NCI-H510A treated with DMSO at 0.1 percent for 48 hours (cell line): Measurements from ENCODE around the gene KCND2.
"Not testable (repeated sequence)": the region's sequence is repeated elsewhere in the genome, so short reads cannot be mapped to it uniquely, and the experiment has no call there.

ENCODE experiments used
- DNase-seq: peaks from one replicate; lab custom pipeline; 2025; lab: John Stamatoyannopoulos, UW

KCND2 gene

DNA sequence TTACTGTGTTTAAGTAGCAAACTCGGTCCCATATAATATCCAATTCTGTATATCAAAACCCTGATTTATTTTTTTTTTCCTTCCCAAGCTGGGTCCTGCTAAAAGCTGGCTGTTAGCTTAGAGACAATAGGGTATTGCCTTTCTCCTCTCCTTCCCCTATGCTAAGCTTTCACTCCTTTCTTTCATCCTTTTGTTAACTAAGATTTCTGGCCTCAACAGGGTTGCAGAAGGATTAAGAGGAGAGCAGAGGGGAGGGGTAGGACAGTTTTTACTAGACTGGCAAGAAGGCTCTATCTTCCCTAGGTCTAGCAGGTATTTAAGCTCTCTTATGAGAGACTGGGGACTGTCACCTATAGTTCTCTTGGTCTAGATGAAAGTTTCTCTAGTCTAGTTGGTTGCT is 229.2 kb downstream of the KCND2 start:
- DNase-seq: no peak

DNA sequence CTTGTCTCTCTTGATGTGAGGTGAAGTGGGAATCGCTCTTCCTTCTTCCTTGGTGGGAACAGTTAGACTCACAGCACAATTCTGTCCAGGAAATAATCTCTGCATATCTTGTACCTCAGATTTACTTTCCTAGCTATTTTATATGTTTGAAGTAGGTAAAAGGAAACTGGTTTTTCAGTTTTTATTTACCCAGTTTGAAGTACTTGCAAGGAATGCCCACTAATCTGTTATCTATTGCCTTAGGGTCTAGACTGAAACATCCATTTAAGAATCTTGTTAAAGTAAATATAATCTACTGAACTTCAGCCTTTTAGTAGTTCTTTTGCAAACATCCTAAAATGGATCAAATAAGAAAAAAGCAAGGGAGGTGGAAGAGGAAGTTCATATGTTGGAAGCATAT is 229.8 kb downstream of the KCND2 start:
- no peak for DNase-seq

DNA sequence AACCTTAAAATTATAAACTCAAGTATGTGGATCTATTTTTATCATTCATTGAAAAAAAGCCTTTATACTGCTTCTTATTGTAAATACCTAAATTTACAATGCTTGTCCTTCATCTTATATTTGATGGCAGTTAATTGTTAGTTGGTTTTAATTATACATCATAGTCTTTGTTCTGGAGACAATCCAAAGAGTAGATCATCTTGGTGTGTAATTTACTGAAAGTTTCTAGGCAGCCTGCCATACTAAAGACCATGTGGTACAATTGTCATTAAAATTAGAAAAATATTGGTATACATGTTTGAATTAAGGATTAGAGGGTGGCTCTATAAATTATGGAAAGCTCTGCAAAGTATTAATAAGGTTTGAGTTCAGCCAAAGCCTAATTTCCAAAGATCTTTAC is 231.4 kb downstream of the KCND2 start:
- DNase-seq: no peak

DNA sequence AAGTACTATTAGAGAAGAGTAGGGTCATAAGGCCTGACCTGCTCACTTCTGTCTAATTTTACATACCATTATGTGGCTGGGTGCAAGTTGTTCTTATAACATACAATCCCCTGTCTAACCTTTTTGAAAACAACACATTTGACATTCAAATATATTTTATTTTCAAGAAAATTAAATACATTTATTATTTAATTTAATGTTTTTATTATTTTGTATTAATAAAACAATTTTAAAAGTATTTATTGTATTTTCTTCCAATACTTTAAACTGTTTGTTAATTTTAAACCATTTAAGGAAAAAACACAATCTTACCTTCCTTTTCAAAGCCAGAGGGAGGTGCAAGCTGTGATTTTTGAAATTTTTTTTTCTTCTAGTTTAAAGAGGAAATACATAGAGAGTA is 232.8 kb downstream of the KCND2 start:
- no peak for DNase-seq

DNA sequence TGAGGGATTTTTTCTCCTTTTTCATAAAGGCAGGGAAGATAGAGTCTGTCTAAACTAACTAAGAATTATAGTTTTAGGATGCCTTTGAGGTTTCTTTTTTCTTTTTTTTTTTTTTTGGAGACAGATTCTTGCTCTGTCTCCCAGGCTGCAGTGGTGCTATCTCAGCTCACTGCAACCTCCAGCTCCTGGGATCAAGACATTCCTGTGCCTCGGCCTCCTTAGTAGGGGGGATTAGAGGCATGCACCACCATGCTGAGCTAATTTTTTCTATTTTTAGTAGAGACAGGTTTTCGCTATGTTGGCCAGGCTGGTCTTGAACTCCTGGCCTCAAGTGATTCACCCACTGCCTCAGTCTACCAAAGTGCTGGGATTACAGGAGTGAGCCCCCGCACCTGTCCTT is 239.7 kb downstream of the KCND2 start:
- no peak for DNase-seq

DNA sequence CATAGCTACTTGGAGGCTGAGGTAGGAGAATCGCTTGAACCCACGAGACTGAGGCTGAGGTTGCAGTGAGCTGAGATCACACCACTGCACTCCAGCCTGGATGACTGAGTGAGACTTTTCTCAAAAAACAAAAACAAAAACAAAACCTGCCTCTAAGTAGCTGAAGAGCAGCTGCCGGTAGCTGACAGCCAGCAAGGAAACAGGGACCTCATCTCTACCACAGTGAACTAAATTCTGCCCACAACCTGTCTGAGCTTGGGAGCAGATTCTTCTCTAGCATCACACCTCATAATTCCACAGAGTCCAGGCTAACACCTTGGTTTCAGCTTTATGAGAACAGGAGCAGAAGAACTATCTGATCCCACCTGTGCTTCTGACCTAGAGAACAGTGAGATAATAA is 246.2 kb downstream of the KCND2 start:
- no peak for DNase-seq

DNA sequence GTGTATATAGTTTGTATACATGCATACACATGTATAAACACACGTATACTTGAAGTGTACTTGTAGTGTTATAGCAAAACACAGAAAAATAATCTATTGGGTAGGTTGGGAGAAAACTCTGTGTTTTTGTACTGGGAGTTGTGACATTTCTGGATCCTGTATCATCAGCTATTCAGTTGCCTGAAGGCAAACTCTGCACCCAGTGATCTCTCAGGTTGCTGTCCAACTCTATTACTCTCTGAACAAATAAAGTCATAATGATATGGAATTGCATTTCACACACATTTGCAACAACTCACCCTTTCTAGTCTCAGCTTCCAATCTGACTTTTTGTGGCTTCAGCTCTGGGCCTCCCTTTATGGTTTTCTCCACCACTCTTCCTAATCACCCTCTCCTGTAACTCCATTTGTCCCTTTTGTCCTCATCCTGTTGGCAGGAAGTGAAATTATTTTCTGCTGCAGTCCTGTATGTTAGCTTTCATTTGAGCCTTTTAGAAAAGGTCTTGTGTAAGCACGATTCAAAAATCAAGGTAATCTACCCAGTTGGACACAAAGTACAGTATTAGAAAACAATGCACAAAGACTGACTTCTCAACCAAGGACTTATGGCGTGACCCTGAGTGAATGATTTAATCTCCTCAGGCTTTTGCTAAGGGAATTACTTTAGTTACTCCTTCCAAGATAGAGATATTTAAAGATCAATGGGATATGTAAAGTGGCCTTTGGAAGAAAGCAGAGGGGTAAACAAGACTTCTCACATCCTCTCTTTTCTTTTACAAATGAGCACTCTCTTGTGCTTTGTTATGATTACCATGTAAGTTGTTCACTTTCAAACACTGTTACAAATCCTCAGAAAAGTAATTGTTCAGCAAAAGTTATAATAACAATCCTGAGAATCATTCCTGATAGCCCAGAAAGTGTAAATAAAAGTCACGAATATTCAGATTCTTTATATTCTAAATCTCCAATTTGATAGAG is 249.1 kb downstream of the KCND2 start:
- no peak for DNase-seq

DNA sequence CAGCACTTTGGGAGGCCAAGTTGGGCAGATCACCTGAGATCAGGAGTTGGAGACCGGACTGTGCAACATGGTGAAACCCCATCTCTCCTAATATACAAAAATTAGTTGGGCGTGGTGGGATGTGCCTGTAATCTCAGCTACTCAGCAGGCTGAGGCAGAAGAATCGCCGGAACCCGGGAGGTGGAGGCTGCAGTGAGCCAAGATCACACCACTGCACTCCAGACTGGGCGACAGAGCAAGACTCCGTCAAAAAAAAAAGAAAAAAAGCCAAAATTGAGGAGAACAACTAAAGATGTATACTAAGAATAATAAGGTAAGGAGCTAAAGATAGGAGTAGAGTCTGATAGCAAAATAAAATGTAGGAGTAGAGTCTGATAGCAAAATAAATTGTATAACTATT is 251.0 kb downstream of the KCND2 start:
- DNase-seq: no peak

DNA sequence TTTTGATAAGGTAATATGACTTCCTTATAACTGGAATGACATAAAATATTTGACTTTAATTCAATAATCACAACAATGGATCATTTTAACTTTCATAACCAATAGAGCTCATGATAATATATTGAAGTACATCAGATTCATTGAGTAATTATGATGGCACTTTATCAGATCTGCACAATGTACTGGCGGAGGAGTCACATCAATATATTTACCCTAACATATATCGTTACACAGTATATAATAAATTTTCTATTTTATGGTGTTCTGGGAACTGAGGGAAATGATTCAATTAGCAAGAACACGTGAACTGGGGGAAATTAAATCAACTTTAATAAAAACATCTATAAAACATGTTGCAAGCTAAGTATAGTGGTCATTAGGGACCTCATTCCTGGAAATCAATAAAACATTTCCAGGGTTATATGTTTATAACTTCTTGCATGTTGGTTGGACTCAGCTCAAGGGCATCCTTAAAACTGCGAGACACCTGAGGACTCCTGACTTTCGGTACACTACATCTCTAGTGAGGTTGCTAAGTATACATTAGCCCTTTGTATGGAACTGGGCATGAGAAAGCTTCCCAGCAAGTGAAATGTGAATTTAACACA is 254.0 kb downstream of the KCND2 start:
- no peak for DNase-seq

DNA sequence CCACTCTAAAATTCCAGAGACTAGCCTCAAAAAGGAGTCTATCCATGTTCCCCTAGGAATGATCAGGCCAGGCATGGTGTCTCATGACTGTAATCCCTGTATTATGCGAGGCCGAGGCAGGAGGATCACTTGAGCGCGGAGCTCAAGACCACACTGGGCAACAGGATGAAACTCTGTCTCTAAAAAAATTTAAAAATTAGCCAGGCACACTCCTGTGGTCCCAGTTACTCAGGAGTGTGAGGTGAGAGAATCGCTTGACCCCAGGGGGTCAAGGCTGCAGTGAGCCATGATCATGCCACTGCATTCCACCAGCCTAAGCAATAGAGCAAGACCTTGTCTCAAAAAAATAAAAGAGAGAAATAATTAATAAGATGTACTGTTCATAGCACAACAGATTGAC is 256.8 kb downstream of the KCND2 start:
- DNase-seq: no peak

DNA sequence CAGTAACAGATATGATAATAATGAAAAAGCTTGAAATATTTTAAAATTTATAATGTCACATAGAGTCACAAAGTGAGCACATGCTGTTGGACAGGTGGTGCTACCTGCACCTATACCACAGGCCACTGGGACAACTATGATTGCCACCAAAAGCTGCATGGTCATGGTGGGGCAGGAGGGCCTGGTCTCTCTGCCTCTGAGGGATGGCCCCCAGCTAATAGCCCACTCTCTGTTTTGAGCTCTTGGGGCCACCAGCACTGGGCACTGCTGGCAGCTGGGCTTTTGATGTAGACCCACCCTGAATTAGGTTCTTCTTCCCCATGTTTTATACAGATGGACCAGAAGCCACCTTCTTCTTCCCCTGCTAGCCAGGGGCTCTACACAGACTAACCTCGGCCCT is 265.4 kb downstream of the KCND2 start:
- DNase-seq: no peak

DNA sequence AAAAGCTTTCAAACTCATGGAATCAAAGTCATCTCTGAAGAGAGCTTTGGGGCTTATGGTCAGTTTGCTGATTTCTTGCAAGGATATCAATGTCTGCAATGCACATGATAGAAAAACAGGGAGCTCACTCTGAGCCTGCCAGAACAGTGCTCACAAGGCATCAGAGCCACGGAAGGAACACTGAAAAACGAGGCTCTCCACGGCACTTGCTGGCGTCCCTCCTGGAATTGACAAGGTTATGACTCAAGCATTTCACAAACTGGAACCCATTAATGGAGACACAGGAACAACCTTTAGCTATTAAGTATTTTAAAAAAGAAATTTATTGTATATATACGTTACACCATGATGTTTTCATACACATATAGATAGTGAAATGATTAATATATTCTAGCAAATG is 266.3 kb downstream of the KCND2 start:
- DNase-seq: no peak

DNA sequence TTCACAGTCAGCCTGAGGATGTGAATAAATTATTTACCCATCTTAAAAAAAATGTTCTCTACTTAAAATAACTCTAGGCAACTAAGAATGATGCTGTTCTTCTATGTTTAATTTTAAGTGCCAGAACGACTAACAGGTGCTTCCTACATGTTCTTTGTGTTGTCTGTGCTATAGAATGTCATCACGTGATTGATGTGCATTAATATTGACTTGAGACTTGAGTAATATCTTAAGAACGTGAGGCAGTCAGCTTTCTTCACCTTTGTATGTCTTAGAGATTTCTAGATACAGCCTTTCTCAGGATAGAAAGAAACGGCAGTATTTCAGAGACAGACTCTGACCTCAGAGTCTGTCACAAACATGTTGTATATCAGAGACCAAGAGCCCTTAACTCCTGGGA is 274.6 kb downstream of the KCND2 start:
- DNase-seq: no peak

DNA sequence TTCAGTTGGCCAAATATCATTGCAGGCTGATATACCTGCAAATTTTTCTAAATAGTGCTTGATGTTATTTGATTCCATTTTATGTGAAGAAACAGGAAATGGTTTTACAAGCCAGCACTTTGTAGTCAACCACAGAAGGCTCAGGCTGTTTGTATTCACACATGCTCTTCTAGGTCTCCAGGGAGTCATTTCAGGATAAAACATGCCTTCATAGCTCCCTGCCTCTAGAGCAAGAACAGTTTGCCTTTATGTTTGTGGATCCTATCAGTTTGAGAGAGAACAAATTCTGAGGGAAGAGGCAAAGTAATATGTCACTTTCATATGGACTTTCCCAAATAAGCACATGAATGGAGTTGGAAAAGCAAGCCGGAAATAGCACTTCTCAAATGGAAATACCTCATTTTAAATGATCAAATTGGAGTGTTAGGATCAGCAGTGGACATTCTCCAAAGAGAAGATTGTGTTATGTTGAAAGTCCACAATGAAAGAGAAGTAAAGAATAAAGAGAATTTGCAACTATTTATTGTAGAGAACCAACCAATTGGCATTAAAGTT is 277.6 kb downstream of the KCND2 start:
- DNase-seq: peak; percentile 2

DNA sequence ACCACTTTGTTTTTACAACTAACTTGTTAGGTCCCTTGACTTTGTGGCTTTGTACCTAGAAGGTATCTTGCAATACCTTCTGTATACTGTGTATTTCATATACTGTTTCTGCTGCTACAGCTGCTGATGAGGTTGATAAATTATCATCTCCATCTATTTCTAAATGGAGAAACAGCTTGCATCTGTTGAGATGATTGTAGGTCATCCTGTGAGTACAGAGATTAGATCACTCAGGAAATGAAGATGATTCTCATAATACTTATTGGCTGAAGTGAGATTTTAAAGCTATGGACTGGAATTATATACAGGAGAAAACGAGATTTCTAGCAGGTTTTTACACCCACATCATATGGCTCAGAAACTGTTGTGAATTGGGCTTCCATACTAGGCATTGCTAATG is 280.5 kb downstream of the KCND2 start:
- DNase-seq: no peak

DNA sequence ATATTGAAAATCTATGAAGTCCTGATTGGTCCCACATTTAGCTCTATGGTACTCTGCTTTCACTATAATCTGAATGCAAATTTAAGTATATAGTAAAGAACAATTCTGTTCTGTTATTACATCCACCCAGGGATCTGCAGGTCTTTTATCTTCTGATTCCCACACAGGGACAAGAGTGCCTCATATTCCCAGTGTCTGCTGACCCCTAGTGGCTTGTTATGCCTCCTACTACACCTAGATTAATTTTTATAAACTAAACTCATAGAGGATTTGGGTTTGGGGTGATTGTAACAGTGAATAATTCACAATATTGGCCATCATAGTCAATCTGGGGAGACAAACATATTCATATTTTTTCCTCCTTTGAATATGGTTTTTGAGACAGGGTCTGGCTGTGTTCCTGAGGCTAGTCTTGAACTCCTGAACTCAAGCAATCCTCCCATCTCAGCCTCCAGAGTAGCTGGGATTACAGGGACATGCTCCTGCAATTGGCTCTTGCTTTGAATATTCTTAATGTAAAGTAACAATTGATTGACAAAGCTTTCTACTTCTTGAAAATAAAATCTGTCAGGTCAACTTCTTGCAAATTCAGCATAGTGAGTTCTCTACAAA is 282.1 kb downstream of the KCND2 start:
- DNase-seq: peak; percentile 23

DNA sequence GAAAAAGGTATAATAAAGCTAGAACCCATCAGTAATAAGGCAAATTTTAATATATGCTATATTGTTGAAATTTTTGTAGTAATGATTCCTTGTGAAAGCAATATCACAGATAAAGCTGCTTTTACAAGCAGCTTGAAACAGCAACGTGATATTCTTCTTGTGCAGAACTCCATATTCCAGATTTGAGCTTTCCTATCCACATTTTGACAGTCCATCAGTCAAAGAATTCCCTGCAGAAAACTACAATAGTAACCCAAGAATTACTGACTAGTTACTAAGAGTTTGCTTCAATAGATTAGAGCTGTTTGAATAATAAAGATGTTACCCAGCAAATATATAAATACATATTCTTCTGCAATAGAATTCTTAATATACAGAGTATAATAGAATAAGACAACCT is 291.2 kb downstream of the KCND2 start:
- no peak for DNase-seq

DNA sequence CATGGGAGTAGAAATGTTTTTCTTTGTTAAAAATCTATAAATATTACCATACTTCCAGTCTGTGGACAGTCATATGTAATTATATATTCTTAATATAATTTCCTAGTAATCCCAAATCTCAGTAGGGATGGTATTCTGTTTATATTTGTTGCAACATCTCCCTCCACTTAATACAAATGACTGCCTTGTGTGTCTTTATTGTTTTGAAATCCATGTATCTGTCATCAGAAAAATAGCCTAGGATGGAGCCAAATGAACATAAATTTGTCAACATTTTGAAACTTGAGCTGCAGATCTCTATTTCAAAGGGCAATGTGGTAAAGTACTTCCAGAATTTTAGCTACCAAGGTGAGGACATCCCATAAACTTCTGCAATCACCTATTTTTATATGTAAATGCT is 294.2 kb downstream of the KCND2 start:
- no peak for DNase-seq

DNA sequence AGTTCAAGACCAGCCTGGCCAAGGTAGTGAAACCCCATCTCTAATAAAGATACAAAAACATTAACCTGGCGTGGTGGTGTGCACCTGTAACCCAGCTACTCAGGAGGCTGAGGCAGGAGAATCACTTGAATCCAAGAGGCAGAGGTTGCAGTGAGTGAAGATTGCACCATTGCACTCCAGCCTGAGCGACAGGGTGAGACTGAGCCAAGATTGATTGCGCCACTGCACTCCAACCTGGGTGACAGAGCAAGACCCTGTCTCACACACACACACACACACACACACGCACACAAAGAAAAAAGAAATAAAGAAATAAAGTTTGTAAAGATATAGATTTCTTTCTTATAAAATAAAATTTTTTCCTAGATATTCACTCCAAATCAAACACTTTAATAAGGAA is 305.7 kb downstream of the KCND2 start:
- not testable (repeated sequence) for DNase-seq

DNA sequence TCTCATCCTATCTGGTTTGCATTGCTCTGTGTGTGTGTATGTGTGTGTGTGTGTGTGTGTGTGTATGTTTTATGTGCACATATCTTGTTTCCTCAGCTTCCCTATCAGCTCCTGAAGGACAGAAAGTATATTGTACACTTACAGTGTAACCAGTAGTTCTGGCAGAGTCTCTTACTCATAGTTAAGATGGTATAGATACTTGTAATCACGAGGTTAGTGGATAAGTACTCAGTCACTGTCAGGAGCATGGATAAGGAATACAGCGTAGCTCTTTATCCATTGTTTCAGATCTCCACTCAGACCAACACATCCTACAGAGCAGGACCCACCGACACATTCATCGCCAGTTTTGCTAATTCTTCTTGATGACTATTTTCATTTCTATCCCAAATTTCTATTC is 309.9 kb downstream of the KCND2 start:
- DNase-seq: no peak

DNA sequence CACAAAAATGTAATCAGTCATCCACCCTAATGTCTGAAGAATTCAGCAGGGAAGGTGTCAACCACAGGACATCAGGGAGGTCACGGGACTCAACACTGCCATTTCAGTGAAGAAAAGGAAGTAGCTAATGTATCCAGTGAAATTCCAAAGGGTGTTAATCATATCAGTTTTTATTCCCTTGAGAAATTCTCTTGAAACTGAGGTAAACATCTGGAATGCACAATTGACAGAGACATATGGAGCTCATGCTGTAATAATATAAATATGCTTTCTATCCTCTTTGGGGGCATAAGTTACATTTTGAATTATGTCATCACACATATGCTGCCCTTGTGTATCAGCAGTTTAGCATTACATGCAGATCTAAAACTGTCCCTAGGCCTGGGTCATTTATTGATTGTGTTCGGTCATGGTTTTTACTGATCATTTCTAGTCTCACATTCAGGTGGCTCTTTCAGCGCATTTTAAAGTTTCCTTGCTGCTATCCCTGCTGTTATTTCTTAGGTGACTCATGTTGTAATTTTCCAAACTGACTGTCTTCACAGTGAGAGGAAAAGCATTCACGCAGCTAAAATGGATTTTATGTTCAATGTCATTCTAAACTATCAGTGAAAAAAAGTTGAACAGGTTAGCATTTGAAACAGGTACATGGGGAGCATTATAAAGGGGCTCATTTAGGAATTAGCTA is 311.1 kb downstream of the KCND2 start:
- no peak for DNase-seq

DNA sequence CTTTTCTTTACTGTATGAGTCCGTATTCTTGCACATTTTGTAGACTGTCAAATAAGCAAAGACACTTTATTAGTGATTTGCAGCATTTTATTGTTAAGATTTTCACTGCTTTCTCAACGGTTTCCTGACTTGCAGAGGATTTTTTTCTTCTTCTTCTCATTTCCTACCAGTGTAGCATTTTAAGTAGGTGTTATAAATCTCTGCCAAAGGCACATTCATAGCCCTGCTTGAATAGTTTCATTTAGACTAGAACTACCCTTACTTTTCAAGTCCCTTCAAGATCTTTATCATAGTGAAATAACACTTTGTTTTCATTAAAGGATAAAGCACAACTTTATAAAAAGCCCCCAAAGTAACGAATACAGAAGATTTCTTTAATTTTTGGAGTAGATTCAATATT is 313.6 kb downstream of the KCND2 start:
- DNase-seq: no peak
